ENCODE results near the gene MND1.
"Not testable (repeated sequence)": the region's sequence is repeated elsewhere in the genome, so short reads cannot be mapped to it uniquely, and the experiment has no call there.

The MND1 gene

DNA sequence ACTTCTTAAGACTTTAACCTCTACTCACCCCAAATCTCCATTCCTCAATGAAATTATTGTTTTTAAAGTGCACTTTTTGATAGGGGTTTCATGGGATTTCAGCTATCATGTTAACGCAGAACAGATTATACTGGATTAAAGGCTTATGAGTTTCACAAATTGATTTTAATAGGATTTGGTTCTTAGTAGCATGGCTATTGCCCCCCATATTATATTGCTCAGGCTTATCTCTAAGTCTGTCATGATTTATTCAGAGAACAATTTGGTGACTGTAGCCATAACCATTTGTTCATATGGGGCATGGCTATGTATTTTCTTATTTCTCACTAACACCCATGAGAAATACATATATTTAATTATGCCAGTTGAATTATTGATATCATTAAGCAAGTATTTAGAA lies 57.0 kb downstream of the MND1 start:
- no peak for DNase-seq (ENCODE audit: extremely low read depth in 1 of 2, low read depth in 1 of 2)

- DNase-seq (ENCODE audit: extremely low read depth in 1 of 2, low read depth in 1 of 2) = no peak
These were observed 57.9 kb downstream of the MND1 start for GRCh38 chr4:153402366-153402765.

DNA sequence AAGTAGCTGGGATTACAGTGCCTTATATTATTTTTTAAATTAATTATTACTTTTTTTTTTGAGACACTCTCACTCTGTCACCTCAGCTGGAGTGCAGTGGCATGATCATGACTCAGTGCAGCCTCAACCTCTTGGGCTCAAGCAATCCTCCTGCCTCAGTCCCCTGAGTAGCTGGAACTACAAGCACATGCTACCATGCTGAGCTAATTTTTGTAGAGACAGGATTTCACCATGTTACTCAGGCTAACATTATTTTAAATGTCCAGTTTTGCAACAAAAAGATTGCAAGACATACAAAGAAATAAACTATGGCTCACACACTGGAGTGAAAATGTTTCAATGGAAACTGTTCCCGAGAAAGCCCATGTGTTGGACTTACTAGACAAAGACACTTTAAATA lies 59.2 kb downstream of the MND1 start:
- no peak for DNase-seq (ENCODE audit: extremely low read depth in 1 of 2, low read depth in 1 of 2)

GRCh38 chr4:153407906-153408305 lies 63.4 kb downstream of the MND1 start:
- DNase-seq (ENCODE audit: extremely low read depth in 1 of 2, low read depth in 1 of 2) = no peak

DNA sequence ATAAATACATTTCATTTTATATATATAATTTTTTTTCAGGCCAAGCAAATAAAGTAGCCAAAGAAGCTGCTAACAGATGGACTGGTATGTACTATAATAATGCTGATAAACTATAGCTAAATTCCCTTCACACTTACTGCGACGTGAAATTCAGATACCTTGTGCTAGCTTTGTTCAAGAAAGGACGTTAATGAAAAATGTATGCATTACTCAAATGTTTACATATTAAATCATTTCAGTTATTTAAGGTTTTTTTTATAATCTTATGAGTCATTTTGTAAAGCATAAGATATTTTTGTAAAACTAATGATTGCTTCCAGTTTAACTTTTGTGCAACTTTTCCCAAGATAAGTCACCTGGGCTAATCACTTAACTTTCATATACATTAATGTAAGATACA lies 64.4 kb downstream of the MND1 start:
- DNase-seq (ENCODE audit: extremely low read depth in 1 of 2, low read depth in 1 of 2) = no peak

GRCh38 chr4:153409412-153409811 lies 64.9 kb downstream of the MND1 start:
- DNase-seq (ENCODE audit: extremely low read depth in 1 of 2, low read depth in 1 of 2) = no peak

GRCh38 chr4:153409924-153410501 lies 65.5 kb downstream of the MND1 start:
- DNase-seq (ENCODE audit: extremely low read depth in 1 of 2, low read depth in 1 of 2) = no peak

DNA sequence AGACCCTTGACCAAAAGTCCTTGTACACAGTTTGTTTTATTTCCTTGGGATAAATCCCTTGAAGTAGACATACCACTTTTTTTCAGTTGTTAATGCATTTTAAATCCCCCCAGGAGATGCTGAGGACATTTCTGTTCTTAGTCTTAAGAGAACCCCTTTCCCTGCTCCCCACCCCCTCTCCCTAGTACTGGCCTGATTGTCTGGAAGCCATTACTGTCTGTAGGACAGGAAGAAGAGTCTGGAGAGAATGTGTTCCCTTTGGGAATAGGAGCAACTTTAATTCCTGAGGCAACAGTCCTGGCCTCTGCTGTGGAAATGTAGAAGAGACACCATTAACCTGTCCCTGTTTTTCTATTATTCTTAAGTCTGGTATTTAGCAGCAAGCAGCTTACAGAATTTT lies 69.4 kb downstream of the MND1 start:
- DNase-seq (ENCODE audit: extremely low read depth in 1 of 2, low read depth in 1 of 2) = no peak

DNA sequence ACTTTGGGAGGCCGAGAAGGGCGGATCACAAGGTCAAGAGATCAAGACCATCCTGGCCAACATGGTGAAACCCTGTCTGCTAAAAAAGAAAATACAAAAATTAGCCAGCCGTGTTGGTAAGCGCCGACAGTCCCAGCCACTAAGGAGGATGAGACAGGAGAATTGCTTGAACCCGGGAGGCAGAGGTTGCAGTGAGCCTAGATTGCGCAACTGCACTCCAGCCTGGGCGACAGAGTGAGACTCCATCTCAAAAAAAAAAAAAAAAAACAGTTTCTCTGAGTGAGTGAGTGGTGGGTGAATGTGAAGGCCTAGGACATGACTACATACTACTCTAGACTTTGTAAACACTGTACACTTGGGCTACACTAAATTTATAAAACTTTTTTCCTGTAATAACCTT lies 72.0 kb downstream of the MND1 start:
- DNase-seq (ENCODE audit: extremely low read depth in 1 of 2, low read depth in 1 of 2) = not testable (repeated sequence)

DNA sequence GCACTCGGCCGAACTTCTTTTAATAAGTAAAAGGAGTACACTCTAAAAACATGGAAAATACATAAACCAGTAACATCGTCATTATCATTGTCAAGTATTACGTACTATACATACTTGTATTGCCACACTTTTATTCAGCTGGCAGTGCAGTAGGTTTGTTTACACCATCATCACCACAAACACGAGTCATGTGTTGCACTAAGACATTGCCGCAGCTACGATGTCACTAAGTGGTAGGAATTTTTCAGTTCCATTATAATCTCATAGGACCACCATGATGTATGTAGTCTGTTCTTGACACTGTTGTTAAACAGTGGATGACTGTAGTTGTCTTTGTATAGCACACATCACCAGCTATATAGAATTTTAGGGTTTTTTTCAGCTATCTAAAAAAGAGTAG lies 73.6 kb downstream of the MND1 start:
- DNase-seq (ENCODE audit: extremely low read depth in 1 of 2, low read depth in 1 of 2) = no peak

GRCh38 chr4:153418558-153418957 lies 74.1 kb downstream of the MND1 start:
- no peak for DNase-seq (ENCODE audit: extremely low read depth in 1 of 2, low read depth in 1 of 2)

DNA sequence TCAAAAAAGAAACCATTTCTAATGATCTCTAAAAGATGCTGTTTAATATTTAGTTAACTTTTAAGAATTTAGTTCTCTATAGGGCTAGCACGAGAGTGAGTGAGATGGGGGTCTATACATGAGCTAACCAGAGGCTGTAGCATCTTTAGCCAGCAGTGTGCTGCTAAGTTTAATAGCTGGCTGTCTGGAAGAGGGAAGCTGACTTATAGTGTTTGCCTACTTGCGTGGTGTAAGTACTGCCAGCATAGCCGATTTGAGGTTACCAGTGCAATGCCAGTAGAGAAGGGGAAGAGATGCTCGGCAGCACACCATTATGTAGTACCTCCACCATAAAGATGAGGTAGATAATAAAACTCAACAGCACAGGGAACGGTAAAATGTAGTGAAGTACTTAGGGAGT lies 74.5 kb downstream of the MND1 start:
- no peak for DNase-seq (ENCODE audit: extremely low read depth in 1 of 2, low read depth in 1 of 2)

GRCh38 chr4:153419673-153420278 lies 75.3 kb downstream of the MND1 start:
- DNase-seq (ENCODE audit: extremely low read depth in 1 of 2, low read depth in 1 of 2) = no peak

DNA sequence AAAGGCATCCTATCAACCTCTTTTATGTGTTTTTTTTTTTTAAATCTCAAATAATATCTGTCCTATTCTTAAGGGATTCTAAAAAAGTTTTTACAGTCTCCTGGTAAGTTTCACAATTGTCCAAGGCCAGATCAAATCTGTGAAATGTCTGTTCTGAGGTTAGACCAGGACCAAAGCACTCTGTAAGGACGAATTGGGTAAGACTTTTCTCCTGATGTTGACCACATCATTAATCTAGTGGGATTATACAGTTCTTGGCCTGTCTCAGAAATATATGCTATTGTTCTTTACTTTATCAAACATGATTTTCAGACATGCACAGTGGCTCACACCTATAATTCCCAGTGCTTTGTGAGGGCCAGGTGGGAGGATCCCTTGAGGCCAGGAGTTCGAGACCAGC lies 75.9 kb downstream of the MND1 start:
- no peak for DNase-seq (ENCODE audit: extremely low read depth in 1 of 2, low read depth in 1 of 2)

GRCh38 chr4:153421941-153422340 lies 77.5 kb downstream of the MND1 start:
- no peak for DNase-seq (ENCODE audit: extremely low read depth in 1 of 2, low read depth in 1 of 2)

- no peak for DNase-seq (ENCODE audit: extremely low read depth in 1 of 2, low read depth in 1 of 2)
These were observed 81.9 kb downstream of the MND1 start for GRCh38 chr4:153426207-153426885.

- no peak for DNase-seq (ENCODE audit: extremely low read depth in 1 of 2, low read depth in 1 of 2)
These were observed 83.0 kb downstream of the MND1 start for GRCh38 chr4:153427363-153428071.

DNA sequence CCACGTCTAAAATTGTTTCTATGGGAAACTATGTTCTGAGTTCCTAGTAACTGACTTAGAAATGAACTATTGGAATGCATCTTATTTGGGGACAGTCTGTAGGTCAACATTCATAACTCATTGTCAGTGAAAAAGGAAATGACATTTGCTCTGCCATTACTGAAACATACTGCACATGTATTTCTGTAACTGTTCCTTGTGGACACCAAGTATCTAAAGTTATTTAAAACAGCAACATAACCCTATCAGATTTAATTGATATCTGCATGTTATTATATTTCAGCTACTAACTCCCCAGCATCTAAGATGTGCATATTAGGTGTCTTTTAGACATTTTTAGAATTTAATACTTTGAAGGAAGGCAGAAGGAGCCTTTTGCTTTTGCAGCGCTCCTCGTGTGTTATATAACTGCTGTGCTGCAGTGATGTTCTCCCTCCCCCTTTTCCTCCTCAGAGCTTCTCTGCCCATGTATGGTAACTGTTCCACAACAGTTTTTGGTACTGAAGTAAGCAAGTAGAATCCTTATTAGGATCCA lies 84.5 kb downstream of the MND1 start:
- no peak for DNase-seq (ENCODE audit: extremely low read depth in 1 of 2, low read depth in 1 of 2)

DNA sequence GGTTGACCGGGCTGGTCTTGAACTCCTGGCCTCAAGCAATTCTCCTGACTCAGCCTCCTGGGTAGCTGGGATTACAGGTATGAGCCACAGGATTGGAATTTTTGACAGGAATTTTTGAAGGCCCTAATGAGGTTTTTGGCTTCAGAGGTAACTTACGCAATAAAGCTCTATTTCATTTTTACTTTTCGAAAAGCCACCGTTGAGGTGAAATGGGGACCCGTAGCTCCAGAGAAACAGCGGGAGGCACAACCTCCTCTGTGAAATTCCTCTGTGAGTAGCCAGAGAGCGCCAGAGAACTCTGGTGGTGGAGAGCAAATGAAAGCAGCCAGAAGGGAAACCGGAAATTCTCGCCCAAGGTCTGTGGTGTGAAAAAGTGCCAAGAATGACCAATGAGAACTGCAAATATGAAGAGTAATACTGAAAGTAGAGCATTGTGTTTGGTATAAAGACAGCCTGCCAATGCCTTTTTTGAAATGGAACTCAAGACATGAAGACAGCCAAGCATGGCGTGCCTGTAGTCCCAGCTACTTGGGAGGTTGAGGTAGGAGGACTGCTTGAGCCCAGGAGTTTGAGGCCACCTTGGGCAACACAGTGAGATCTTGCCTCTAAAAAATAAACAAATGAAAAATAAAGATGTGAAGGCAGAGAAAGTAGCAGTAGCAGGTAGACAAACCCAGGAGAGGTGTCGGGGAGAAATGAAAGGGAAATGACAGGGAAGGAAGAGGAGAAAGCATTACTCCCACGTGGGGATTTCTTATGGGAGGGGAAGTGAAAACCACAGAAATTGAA lies 88.7 kb downstream of the MND1 start:
- peak; percentile 59 to 75 for DNase-seq (ENCODE audit: extremely low read depth in 1 of 2, low read depth in 1 of 2)

DNA sequence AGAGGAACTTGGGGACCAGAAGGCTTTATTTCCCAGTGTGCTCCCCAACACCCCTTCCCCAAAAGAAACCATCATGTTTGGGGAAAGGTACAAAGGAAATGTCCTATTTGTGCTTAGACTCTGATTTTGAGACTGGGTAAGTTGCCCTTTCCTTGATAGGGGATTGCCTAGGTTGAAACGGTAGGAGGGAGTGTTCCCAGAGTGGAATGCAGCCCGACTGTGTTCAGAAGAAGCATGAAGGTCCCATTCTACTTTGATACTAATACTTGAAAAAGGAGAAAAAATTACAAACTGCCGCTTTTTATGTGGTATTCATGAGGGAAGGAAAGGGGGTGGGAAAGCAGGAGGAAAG lies 89.2 kb downstream of the MND1 start:
- no peak for DNase-seq (ENCODE audit: extremely low read depth in 1 of 2, low read depth in 1 of 2)

- DNase-seq (ENCODE audit: extremely low read depth in 1 of 2, low read depth in 1 of 2) = no peak
These were observed 89.7 kb downstream of the MND1 start for GRCh38 chr4:153434190-153434589.

All from stimulated activated CD8-positive, alpha-beta memory T cell treated with anti-CD3 and anti-CD28 coated beads, Interleukin-7, amount 100 ng/mL, for 48 hours (primary cell).